MM.1S (cell line): ENCODE data around the gene FKBP8.

Source experiments
- CTCF ChIP-seq: fragments of 300-600 bp; sonication (generic); IDR thresholded peaks from 2 replicates; pipeline ENCODE4 v1.5.1; 2016; ENCODE audit warnings: antibody characterized with exemption, low read length, mixed read lengths
- EZH2 ChIP-seq: fragments of 300-600 bp; sonication (generic); optimal IDR thresholded peaks from 2 replicates; pipeline ENCODE3; 2017; ENCODE audit warnings: low read depth, mild to moderate bottlenecking, antibody characterized with exemption, low read length, mixed read lengths

DNA sequence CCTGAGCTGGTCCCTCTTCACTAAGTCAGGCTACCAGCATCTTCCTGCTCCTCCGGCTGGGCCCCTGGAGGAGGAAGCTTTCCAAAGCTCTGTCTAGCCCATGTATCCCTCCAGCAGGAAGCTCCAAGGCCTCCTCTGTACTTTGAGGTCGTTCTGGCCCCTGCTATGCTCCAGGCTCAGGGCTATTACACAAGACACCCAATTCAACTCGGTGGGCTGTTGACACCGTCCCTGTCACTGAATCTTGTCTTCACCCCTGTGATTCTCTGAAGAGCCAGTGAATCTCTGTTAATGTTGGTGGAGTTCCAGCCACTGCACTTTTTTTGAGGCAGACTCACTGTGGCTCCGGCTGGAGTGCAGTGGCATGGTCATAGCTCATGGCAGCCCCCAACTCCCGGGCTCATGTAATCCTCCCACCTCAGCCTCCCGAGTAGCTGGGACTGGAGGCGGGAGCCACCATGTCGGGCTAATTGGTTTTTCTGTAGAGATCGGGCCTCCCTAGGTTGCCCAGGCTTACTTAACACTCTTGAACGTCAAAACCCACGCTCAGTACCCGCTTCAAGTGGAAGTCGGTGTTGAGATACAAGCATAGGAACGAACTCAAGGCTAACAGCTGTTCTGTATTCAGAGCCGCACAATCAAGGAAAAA, 44.7 kb upstream of the FKBP8 start:
- no peak for TF ChIP-seq CTCF
- no peak for TF ChIP-seq EZH2
